Thyroid gland (tissue), 4 donors: ENCODE measurements around the gene DHRS12. TPM values are rescaled to one million over a fixed set of nuclear protein-coding genes. Genes with fewer than 3 reads are reported as not detected.
A peak's percentile ranks its signal among the peaks of the same experiment; 100 is the strongest.

ENCODE experiments used
- DNase-seq, 2 donors: peaks; one replicate each; pipeline ENCODE4 v3.0.0-alpha.2; 2019
- H3K27ac ChIP-seq, 3 donors: fragments of 200-600 bp; sonication (generic); 1 replicate in 2 of 3; 2 replicates in 1 of 3; pipeline ENCODE4 v1.5.1; 2016 to 2019; ENCODE audit warnings: mild to moderate bottlenecking in 1 of 3, moderate library complexity in 1 of 3
- H3K27me3 ChIP-seq: fragments of 200-600 bp; sonication (generic); one replicate; pipeline ENCODE4 v1.5.1; 2019
- H3K36me3 ChIP-seq, 2 donors: fragments of 200-600 bp; sonication (generic); one replicate each; pipeline ENCODE4 v1.5.1; 2016 to 2019
- H3K4me1 ChIP-seq, 2 donors: fragments of 200-600 bp; sonication (generic); one replicate each; pipeline ENCODE4 v1.5.1; 2017 to 2019
- H3K4me3 ChIP-seq, 3 donors: fragments of 200-600 bp; sonication (generic); replicated peaks in 1 of 3; 1 replicate in 2 of 3; 2 replicates in 1 of 3; pipeline ENCODE4 v1.5.1; 2016; ENCODE audit warnings: mild to moderate bottlenecking in 1 of 3
- H3K9me3 ChIP-seq: fragments of 200-600 bp; sonication (generic); one replicate; pipeline ENCODE4 v1.5.1; 2017
- POLR2A ChIP-seq, 2 donors: fragments of 450-650 bp; IDR thresholded peaks; one replicate each; pipeline ENCODE4 v1.6.1; 2017; ENCODE audit warnings: antibody characterized with exemption in 2 of 2, mild to moderate bottlenecking in 2 of 2, moderate library complexity in 1 of 2
- WGBS, 2 donors: methylation state at CpG; one replicate each; pipeline ENCODE4 v1.1.5; 2017; 5-methylcytosine and 5-hydroxymethylcytosine counted together
- intact Hi-C: fragments of 100-400 bp; cut with DNase I; formaldehyde crosslinking; loops from one replicate; pipeline ENCODE4 v1.15.1; 2023
- total RNA-seq, 4 donors: library from RNA; depleted of rRNA; stranded (reverse); fragments of >200 nt; gene quantifications; one replicate each; pipeline ENCODE4 v1.2.3, GENCODE V29; 2016
- TF ChIP-seq, protein P1 (sequence below), 6 experiments: fragments of 200-600 bp in 3 of 6; fragments of 450-650 bp in 3 of 6; sonication (generic) in 3 of 6; IDR thresholded peaks; one replicate each; pipeline ENCODE4 v1.5.1; 2016 to 2019; ENCODE audit warnings: antibody characterized with exemption in 6 of 6, mild to moderate bottlenecking in 2 of 6, inconsistent platforms in 1 of 6, moderate library complexity in 1 of 6

Gene DHRS12
- total RNA-seq, 4 donors from 2014 or later: 23.1 to 34.2 (median 27.4) TPM

DNA sequence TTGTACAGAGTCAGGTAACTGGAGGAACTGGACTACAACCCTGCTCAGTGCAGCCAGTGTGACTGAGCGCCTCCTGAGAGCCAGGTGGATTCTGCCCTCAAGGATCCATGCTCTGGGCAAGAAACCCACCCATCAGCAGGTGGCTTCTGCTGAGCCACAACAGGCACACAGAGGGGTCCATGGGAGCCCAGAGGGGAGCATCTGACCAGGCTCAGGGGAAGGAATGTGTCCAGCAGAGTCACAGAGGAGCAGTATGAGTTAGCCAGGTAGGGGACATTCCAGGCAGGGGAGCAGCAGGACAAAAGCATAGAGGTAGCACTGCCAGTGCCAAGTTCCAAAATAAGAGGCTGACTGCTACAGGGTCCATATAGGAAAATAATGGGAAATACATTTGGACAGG is 19.9 kb downstream of the DHRS12 start:
- no peaks in the 10 kb centered on the region for H3K9me3 ChIP-seq
- intact Hi-C loops: no loop called here

DNA sequence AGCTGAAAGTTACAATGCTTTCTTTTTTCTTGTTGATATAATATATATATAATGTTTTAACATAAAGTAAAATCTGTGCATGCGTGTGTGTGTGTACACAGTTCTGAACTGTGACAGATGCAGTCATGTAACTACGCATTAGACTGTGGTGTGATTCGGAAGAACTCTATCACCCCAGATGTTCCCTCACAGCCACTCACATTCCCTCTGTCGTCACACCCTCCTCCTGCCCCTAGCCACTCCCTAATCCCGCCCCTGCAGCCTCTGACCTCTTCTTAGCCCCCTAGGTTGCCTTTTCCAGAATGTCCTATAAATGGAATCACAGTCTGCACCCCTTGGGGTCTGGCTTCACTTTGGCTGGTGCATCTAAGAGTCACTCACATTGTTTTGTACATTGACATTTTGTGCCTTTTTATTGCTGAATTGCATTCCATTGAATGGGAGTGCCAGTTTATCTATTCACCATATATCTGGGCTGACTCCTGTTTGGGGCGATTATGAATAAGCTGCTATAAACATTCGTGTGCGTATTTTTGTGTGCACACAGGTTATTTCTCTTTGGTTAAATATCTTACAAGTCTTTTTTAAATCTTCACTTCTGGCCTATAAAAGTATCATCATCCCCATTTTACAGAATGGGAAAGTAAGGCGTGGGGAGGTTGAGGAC is 20.4 kb downstream of the DHRS12 start:
- WGBS, 2 donors: 94 to 95% methylated on average over 9 of the region's 9 CpGs
- TF ChIP-seq, protein P1, sequence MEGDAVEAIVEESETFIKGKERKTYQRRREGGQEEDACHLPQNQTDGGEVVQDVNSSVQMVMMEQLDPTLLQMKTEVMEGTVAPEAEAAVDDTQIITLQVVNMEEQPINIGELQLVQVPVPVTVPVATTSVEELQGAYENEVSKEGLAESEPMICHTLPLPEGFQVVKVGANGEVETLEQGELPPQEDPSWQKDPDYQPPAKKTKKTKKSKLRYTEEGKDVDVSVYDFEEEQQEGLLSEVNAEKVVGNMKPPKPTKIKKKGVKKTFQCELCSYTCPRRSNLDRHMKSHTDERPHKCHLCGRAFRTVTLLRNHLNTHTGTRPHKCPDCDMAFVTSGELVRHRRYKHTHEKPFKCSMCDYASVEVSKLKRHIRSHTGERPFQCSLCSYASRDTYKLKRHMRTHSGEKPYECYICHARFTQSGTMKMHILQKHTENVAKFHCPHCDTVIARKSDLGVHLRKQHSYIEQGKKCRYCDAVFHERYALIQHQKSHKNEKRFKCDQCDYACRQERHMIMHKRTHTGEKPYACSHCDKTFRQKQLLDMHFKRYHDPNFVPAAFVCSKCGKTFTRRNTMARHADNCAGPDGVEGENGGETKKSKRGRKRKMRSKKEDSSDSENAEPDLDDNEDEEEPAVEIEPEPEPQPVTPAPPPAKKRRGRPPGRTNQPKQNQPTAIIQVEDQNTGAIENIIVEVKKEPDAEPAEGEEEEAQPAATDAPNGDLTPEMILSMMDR (IDR thresholded peaks at IDR 0.05): no peak
- TF ChIP-seq POLR2A (IDR thresholded peaks at IDR 0.05): no peak
- Histone ChIP-seq H3K9me3 (no peaks in the 10 kb centered on the region), H3K4me3 (no peak overlapping the region), H3K27ac (no peak overlapping the region), H3K36me3 (no peaks in the 10 kb centered on the region), H3K27me3 (no peaks in the 10 kb centered on the region), H3K4me1 (peaks cover 10 to 15% of the 10 kb centered on the region in 2 donors)
- intact Hi-C loops: no loop called here
- no peak for DNase-seq

More for the DNA sequence above, 19.9 kb downstream of the DHRS12 start:
- Histone ChIP-seq H3K4me1 (peaks cover 10 to 19% of the 10 kb centered on the region in 2 donors), H3K27me3 (no peaks in the 10 kb centered on the region), H3K27ac (no peak overlapping the region), H3K36me3 (no peaks in the 10 kb centered on the region), H3K4me3 (no peak overlapping the region)
- WGBS, 2 donors: 100% methylated on average over 1 of the region's 1 CpG
- TF ChIP-seq, protein P1 (IDR thresholded peaks at IDR 0.05): no peak
- no peak for TF ChIP-seq POLR2A (IDR thresholded peaks at IDR 0.05)
- no peak for DNase-seq

DNA sequence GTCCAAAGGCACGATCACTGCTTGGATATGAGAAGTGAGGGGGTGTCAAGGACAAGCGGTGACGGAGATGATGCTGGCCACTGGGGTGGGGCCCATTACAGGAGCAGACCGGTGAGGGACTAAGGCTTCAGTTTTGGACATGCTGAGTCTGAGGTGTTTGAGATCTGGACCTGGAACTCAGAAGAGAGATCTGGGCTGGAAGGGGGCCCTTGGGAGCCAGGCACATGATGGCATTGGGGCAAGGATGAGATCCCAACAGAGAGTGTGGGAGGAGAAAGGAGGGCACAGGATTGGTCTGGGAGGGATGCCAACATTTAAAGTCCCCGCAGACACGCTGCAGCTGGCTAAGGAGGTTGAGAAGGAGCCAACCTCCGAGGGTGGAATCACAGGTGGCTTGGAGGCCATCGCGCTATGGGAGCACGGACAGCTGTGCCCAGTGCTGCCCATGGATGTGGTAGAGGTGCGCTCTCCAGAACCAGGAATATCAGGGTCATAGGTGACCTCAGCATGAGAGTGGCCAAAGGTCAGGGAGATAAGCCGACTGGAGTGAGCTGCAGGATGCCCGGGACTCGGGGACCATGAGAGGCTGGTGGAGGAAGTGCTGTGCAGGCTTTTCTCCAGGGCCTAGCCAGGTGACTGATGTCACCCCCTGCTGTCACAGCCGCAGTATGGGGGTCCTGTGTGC is 21.8 kb downstream of the DHRS12 start:
- no peaks in the 10 kb centered on the region for H3K9me3 ChIP-seq
- H3K4me1 ChIP-seq: peaks cover 10 to 14% of the 10 kb centered on the region in 2 donors
- intact Hi-C loops: no loop called here
- no peak overlapping the region for H3K4me3 ChIP-seq
- 79 to 87% methylated on average over 15 of the region's 15 CpGs for WGBS, 2 donors
- H3K27me3 ChIP-seq: no peaks in the 10 kb centered on the region
- TF ChIP-seq, protein P1 (IDR thresholded peaks at IDR 0.05): no peak
- TF ChIP-seq POLR2A (IDR thresholded peaks at IDR 0.05): no peak
- no peaks in the 10 kb centered on the region for H3K36me3 ChIP-seq
- DNase-seq: no peak
- no peak overlapping the region for H3K27ac ChIP-seq

DNA sequence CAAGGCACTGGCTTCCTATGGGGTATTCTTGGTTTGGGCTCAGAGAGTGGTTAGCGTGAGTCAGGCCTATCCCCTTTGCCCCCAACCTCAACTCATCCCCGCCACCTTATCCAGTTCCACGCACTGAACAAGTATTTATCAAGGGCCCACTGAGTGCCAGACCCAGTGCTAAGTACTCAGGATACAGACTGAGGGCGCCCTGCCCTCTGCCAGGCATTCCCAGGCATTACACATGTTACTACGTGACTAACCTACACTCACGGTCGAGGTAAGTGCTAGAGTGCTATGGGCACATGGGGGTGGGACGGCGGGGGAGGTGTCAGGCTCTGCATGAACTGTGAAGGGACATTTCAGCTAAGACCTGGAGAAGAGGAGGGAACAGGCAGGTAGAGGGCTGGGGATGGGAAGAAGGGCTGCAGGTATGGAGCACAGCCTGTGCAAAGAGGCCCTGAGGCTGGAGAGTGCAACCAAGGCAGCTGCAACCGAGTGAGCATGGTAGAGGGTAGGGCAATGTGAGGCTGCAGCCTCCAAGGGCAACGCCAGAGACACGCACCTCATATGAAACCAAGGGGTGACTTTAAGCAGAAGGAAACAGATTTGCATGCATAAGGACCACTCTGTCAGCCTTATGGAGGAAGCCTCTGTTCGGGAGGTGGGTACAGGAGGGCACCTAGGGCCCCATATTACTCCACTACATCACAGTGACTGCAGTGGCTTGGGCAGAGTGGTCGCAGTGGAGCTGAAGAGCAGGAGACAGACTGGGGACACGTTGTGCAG is 22.5 kb downstream of the DHRS12 start:
- DNase-seq: peak; percentile 47 to 53
- intact Hi-C loops: no loop called here
- Histone ChIP-seq H3K4me3 (no peak overlapping the region), H3K27me3 (no peaks in the 10 kb centered on the region), H3K9me3 (no peaks in the 10 kb centered on the region), H3K4me1 (peaks cover 6 to 8% of the 10 kb centered on the region in 2 donors), H3K36me3 (no peaks in the 10 kb centered on the region), H3K27ac (no peak overlapping the region)
- WGBS, 2 donors: 69 to 80% methylated on average over 14 to 15 of the region's 15 CpGs
- TF ChIP-seq, protein P1 (IDR thresholded peaks at IDR 0.05): peak in 4 of 6 experiments; percentile 31 to 42 (median 39)
- TF ChIP-seq POLR2A (IDR thresholded peaks at IDR 0.05): no peak
